ENCODE results near the gene TBX15.

The TBX15 gene

DNA sequence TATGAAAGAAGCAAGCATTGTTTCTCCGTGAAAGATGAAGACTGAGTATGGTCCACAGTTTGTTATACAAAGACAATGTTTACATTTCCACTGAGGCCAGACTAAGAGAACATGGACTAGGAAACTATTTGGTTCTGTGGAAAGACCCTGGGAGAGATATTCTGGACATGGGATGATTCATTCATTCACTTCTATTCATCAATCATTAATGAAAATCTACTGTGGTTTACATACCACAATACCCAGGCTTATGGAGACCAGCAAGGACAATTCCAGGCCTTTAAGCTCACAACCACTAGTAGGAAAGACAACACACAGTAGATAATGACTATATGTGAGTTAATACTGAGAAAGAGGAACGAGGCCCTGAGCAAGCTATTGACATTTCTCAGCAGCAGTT is 125.4 kb downstream of the TBX15 start:
- no peak for TF ChIP-seq SUZ12 (IDR thresholded peaks at IDR 0.05; ENCODE audit: extremely low read depth, insufficient read depth, insufficient read length)
- TF ChIP-seq YY1 (IDR thresholded peaks at IDR 0.05; ENCODE audit: insufficient read depth, insufficient read length) = no peak
- TF ChIP-seq ZNF274 (IDR thresholded peaks at IDR 0.05; ENCODE audit: low read depth, low read length) = no peak
- DNase-seq (ENCODE audit: low read depth, low spot score) = no peak
- Histone ChIP-seq H3K36me3 (ENCODE audit: insufficient read depth, insufficient read length, low read length) (no peaks in the 10 kb centered on the region), H3K4me3 (ENCODE audit: insufficient read length, low read depth) (no peak overlapping the region), H3K9me3 (ENCODE audit: insufficient read depth, low read length) (no peaks in the 10 kb centered on the region), H3K4me1 (ENCODE audit: insufficient read depth, insufficient read length) (no peaks in the 10 kb centered on the region), H3K27me3 (ENCODE audit: insufficient read depth, insufficient read length) (no peaks in the 10 kb centered on the region), H3K9ac (ENCODE audit: insufficient read length, low read depth) (no peak overlapping the region)

DNA sequence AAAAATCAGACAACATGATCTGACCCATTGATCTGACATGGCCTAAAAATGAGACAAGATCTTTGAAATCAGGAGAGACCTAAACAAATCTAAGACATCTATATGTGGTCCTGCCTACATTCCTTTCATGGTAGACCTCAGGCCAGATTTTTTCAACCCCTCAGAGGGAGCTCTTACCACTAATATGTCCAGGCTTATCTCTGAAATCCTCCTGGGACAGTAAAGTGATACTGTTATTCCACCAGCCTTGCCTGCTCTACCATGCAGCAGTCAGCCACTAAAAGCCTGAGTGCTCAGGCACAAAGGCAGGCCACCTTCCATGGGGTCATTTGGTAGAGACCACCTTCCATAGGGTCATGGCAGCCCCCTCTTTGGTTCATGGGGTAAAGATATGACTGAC is 126.9 kb downstream of the TBX15 start:
- Histone ChIP-seq H3K4me1 (ENCODE audit: insufficient read depth, insufficient read length) (no peaks in the 10 kb centered on the region), H3K9me3 (ENCODE audit: insufficient read depth, low read length) (no peaks in the 10 kb centered on the region), H3K4me3 (ENCODE audit: insufficient read length, low read depth) (no peak overlapping the region), H3K27me3 (ENCODE audit: insufficient read depth, insufficient read length) (no peaks in the 10 kb centered on the region), H3K36me3 (ENCODE audit: insufficient read depth, insufficient read length, low read length) (no peaks in the 10 kb centered on the region), H3K9ac (ENCODE audit: insufficient read length, low read depth) (no peak overlapping the region)
- TF ChIP-seq SUZ12 (IDR thresholded peaks at IDR 0.05; ENCODE audit: extremely low read depth, insufficient read depth, insufficient read length) = no peak
- no peak for TF ChIP-seq ZNF274 (IDR thresholded peaks at IDR 0.05; ENCODE audit: low read depth, low read length)
- TF ChIP-seq YY1 (IDR thresholded peaks at IDR 0.05; ENCODE audit: insufficient read depth, insufficient read length) = no peak
- no peak for DNase-seq (ENCODE audit: low read depth, low spot score)

DNA sequence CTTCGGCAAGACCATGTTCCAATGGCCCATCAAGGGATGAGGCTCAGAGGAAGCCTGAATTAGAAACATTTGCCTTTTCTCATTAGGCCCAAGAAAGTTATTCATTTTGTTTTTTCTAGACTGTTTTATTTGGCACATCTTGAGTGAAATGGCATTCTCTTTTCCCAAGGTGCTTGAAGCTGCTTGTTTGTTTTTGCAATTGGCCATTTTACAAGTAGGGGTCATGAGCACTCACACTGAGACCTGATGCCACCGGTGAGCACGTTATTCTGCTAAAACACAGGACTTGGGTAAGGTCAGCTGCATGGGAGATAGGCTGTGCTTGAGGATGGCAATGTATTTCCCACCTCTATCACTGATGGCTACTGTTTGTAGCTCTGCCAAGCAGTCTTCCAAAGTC is 128.1 kb downstream of the TBX15 start:
- no peaks in the 10 kb centered on the region for H3K27me3 ChIP-seq (ENCODE audit: insufficient read depth, insufficient read length)
- no peak overlapping the region for H3K9ac ChIP-seq (ENCODE audit: insufficient read length, low read depth)
- DNase-seq (ENCODE audit: low read depth, low spot score) = no peak
- no peak overlapping the region for H3K4me3 ChIP-seq (ENCODE audit: insufficient read length, low read depth)
- no peaks in the 10 kb centered on the region for H3K4me1 ChIP-seq (ENCODE audit: insufficient read depth, insufficient read length)
- no peak for TF ChIP-seq SUZ12 (IDR thresholded peaks at IDR 0.05; ENCODE audit: extremely low read depth, insufficient read depth, insufficient read length)
- no peak for TF ChIP-seq ZNF274 (IDR thresholded peaks at IDR 0.05; ENCODE audit: low read depth, low read length)
- no peak for TF ChIP-seq YY1 (IDR thresholded peaks at IDR 0.05; ENCODE audit: insufficient read depth, insufficient read length)
- H3K36me3 ChIP-seq (ENCODE audit: insufficient read depth, insufficient read length, low read length) = no peaks in the 10 kb centered on the region
- H3K9me3 ChIP-seq (ENCODE audit: insufficient read depth, low read length) = no peaks in the 10 kb centered on the region

DNA sequence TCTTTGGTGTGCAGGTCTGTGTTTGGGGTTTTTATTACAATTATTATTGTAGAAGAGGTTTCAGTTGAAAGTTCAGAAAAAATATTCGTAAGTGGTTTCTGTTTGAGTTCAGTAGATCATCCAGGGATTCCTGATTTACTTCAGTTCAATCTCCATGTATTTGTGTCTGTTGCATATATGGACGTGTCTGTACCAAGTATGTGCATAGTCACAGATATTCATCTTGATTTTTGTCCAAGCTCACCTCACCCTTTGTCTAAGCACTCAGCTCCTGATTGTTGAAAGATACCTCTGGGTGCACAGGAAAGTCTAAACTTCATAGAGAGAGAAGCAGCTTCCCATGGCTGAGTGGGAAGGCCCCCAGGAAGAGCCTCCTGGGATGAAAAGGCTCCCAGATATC is 141.7 kb downstream of the TBX15 start:
- no peaks in the 10 kb centered on the region for H3K9me3 ChIP-seq (ENCODE audit: insufficient read depth, low read length)
- H3K36me3 ChIP-seq (ENCODE audit: insufficient read depth, insufficient read length, low read length) = no peaks in the 10 kb centered on the region
- no peak overlapping the region for H3K9ac ChIP-seq (ENCODE audit: insufficient read length, low read depth)
- no peak for TF ChIP-seq YY1 (IDR thresholded peaks at IDR 0.05; ENCODE audit: insufficient read depth, insufficient read length)
- no peaks in the 10 kb centered on the region for H3K27me3 ChIP-seq (ENCODE audit: insufficient read depth, insufficient read length)
- H3K4me1 ChIP-seq (ENCODE audit: insufficient read depth, insufficient read length) = no peaks in the 10 kb centered on the region
- H3K4me3 ChIP-seq (ENCODE audit: insufficient read length, low read depth) = no peak overlapping the region
- no peak for DNase-seq (ENCODE audit: low read depth, low spot score)

DNA sequence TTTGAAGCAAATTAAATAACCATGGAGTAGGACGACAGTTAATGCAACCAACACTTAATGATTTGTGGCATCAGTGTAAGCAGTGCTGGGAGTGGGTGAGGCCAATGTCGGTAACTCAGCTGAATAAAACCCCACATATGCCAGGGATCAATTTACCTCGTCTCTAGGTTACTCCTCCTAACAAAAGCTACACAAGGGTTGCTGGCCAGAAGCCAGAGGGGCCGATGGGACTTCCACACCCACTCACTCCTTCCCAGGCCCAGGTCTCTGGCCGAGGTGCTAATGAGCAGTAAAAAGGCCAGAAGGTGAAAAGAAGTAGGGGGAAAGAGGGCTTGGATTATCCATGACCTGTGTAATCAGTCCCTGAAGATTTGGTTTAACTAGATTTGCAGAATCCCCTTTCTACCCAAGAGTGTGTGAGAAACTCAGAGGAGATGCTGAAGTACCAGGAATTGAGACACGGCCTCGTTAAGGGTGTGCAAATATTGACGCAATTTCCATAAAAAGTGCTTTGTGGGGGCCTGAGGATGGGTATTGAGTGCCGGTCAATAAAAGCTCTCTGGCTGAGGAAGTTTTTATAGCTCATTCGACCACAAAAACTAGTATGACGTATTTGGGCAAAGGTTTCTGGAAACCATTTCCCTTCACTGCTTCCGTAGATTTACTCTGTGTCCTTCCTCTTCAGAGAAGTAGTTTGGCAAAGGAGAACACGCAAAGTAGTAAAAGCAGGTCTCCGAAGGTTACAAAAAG is 145.5 kb downstream of the TBX15 start:
- Histone ChIP-seq H3K27me3 (ENCODE audit: insufficient read depth, insufficient read length) (no peaks in the 10 kb centered on the region), H3K36me3 (ENCODE audit: insufficient read depth, insufficient read length, low read length) (no peaks in the 10 kb centered on the region), H3K4me3 (ENCODE audit: insufficient read length, low read depth) (no peak overlapping the region), H3K4me1 (ENCODE audit: insufficient read depth, insufficient read length) (no peaks in the 10 kb centered on the region), H3K9ac (ENCODE audit: insufficient read length, low read depth) (no peak overlapping the region), H3K9me3 (ENCODE audit: insufficient read depth, low read length) (no peaks in the 10 kb centered on the region)
- TF ChIP-seq SUZ12 (IDR thresholded peaks at IDR 0.05; ENCODE audit: extremely low read depth, insufficient read depth, insufficient read length) = no peak
- no peak for TF ChIP-seq YY1 (IDR thresholded peaks at IDR 0.05; ENCODE audit: insufficient read depth, insufficient read length)
- no peak for TF ChIP-seq ZNF274 (IDR thresholded peaks at IDR 0.05; ENCODE audit: low read depth, low read length)
- no peak for DNase-seq (ENCODE audit: low read depth, low spot score)

DNA sequence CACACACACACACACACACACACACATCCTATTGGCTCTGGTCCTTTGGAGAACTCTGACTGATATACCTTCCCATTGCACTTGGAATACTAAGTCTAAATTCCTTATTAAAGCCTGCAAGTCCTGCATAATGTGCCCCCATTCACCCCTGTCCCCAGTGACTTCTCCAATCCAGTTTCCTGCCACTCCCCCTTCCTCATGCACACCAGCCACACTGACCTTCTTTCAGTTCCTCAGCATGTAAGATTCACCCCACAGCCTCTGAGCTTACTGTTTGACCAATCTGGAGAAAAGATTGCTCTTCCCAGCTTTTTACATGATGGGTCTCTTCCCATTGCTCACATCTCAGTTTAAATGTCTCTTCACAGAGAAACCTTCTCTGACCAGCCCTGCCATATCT is 146.6 kb downstream of the TBX15 start:
- TF ChIP-seq YY1 (IDR thresholded peaks at IDR 0.05; ENCODE audit: insufficient read depth, insufficient read length) = no peak
- TF ChIP-seq ZNF274 (IDR thresholded peaks at IDR 0.05; ENCODE audit: low read depth, low read length) = no peak
- no peak for TF ChIP-seq SUZ12 (IDR thresholded peaks at IDR 0.05; ENCODE audit: extremely low read depth, insufficient read depth, insufficient read length)
- no peak for DNase-seq (ENCODE audit: low read depth, low spot score)
- Histone ChIP-seq H3K36me3 (ENCODE audit: insufficient read depth, insufficient read length, low read length) (no peaks in the 10 kb centered on the region), H3K4me1 (ENCODE audit: insufficient read depth, insufficient read length) (no peaks in the 10 kb centered on the region), H3K27me3 (ENCODE audit: insufficient read depth, insufficient read length) (no peaks in the 10 kb centered on the region), H3K9ac (ENCODE audit: insufficient read length, low read depth) (no peak overlapping the region), H3K9me3 (ENCODE audit: insufficient read depth, low read length) (no peaks in the 10 kb centered on the region), H3K4me3 (ENCODE audit: insufficient read length, low read depth) (no peak overlapping the region)

Data from NT2/D1 (cell line).